ENCODE measurements around the gene MCC.

- TF ChIP-seq, protein P1, sequence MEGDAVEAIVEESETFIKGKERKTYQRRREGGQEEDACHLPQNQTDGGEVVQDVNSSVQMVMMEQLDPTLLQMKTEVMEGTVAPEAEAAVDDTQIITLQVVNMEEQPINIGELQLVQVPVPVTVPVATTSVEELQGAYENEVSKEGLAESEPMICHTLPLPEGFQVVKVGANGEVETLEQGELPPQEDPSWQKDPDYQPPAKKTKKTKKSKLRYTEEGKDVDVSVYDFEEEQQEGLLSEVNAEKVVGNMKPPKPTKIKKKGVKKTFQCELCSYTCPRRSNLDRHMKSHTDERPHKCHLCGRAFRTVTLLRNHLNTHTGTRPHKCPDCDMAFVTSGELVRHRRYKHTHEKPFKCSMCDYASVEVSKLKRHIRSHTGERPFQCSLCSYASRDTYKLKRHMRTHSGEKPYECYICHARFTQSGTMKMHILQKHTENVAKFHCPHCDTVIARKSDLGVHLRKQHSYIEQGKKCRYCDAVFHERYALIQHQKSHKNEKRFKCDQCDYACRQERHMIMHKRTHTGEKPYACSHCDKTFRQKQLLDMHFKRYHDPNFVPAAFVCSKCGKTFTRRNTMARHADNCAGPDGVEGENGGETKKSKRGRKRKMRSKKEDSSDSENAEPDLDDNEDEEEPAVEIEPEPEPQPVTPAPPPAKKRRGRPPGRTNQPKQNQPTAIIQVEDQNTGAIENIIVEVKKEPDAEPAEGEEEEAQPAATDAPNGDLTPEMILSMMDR (conservative IDR thresholded peaks at IDR 0.05; ENCODE audit: low read depth, low read length) = no peak
- no peak for TF ChIP-seq EZH2 (IDR thresholded peaks at IDR 0.05; ENCODE audit: borderline replicate concordance, low read depth, low read length, poor library complexity, severe bottlenecking)
These were observed 273.5 kb downstream of the MCC start for GRCh38 chr5:113214606-113215323.

Measured in A673 (cell line).